Heart left ventricle (tissue), 16 donors: Measurements from ENCODE around the gene FBH1. TPM values are rescaled to one million over a fixed set of nuclear protein-coding genes. Genes with fewer than 3 reads are reported as not detected.

ENCODE experiments used
- ATAC-seq, 4 donors: fragments of 200-7000 bp; cut with Tn5 transposase; one replicate each; pipeline ENCODE4 v1.9.1; 2020 to 2022; ENCODE audit warnings: moderate library complexity in 4 of 4, mild to moderate bottlenecking in 3 of 4, moderate number of reproducible peaks in 1 of 4
- DNase-seq, 5 donors: peaks; one replicate each; pipeline ENCODE4 v3.0.0-alpha.2; 2020
- H3K27ac ChIP-seq, 12 donors: fragments of 200-600 bp; sonication (generic) in 4 of 12; one replicate each; pipeline versions ENCODE4 v1.5.0 to v1.8.0; 2016 to 2022; ENCODE audit warnings: mild to moderate bottlenecking in 2 of 12
- H3K27me3 ChIP-seq, 9 donors: fragments of 200-600 bp; sonication (generic) in 2 of 9; one replicate each; pipeline versions ENCODE4 v1.5.1 to v1.8.0; 2016 to 2022; ENCODE audit warnings: mild to moderate bottlenecking in 3 of 9
- H3K36me3 ChIP-seq, 9 donors: fragments of 200-600 bp; sonication (generic) in 2 of 9; one replicate each; pipeline versions ENCODE4 v1.5.0 to v1.8.0; 2018 to 2022; ENCODE audit warnings: mild to moderate bottlenecking in 2 of 9
- H3K4me1 ChIP-seq, 12 donors: fragments of 200-600 bp; sonication (generic) in 4 of 12; one replicate each; pipeline versions ENCODE4 v1.5.0 to v1.8.0; 2016 to 2022; ENCODE audit warnings: mild to moderate bottlenecking in 3 of 12
- H3K4me3 ChIP-seq, 12 donors: fragments of 200-600 bp; sonication (generic) in 4 of 12; one replicate each; pipeline versions ENCODE4 v1.5.0 to v1.8.0; 2017 to 2022; ENCODE audit warnings: mild to moderate bottlenecking in 9 of 12, moderate library complexity in 4 of 12
- H3K9me3 ChIP-seq, 12 donors: fragments of 200-600 bp; sonication (generic) in 4 of 12; one replicate each; pipeline versions ENCODE4 v1.5.0 to v1.8.0; 2016 to 2022; ENCODE audit warnings: mild to moderate bottlenecking in 1 of 12
- CTCF ChIP-seq, 12 donors: fragments of 200-600 bp; sonication (generic) in 4 of 12; IDR thresholded peaks; one replicate each; pipeline versions ENCODE4 v1.5.0 to v1.8.0; 2018 to 2022; ENCODE audit warnings: antibody characterized with exemption in 12 of 12, mild to moderate bottlenecking in 5 of 12
- POLR2A ChIP-seq, 2 donors: fragments of 450-650 bp; IDR thresholded peaks; one replicate each; pipeline ENCODE4 v1.6.1; 2017; ENCODE audit warnings: antibody characterized with exemption in 2 of 2, mild to moderate bottlenecking in 2 of 2, moderate library complexity in 2 of 2
- WGBS, 4 donors: extraction: QIAGEN DNeasy Blood & Tissue Kit in 2 of 4; methylation state at CpG; one replicate each; pipeline versions ENCODE4 v1.1.5 to v1.1.7; 2013 to 2018; 5-methylcytosine and 5-hydroxymethylcytosine counted together
- intact Hi-C, 10 donors: fragments of 100-400 bp; cut with DNase I; formaldehyde crosslinking; loops; one replicate each; pipeline versions ENCODE4 v1.11.1 to v1.14.2; 2022
- polyA plus RNA-seq, 2 donors: library from polyadenylated mRNA; stranded (reverse); fragments of 200-250 nt; gene quantifications; one replicate each; pipeline ENCODE4 v1.2.3, GENCODE V29; 2013
- total RNA-seq, 9 donors: library from RNA; depleted of rRNA in 2 of 9; stranded (reverse); fragments of >200 nt in 2 of 9; fragmentation: NEBNext Ultra II Directional in 3 of 9; extraction: Animal tissue kit (Norgen Biotek cat#: 25700) in 3 of 9; gene quantifications; one replicate each; pipeline versions ENCODE4 v1.1.0 to v1.2.4, GENCODE V29; 2016 to 2023
- donor health status: ischemic (EF 13 %, LVEDD 7.1; RV severe dilation, severe dysfunction).
- donor health status: healthy with polysubstance abuse.
- donor health status: DM: no; HTN: yes; CAD: no.
- donor health status: DM: no; HTN: no; CAD: no.
- donor health status: ischemic (EF 25% LVEDD 6.9; RV normal size, moderate dysfunction).
- donor health status: ischemic (EF 25% LVEDD 5.7; RV mildly dilated, moderate dysfunction).
- donor health status: healthy.
- donor health status: DM: yes; HTN: yes; CAD: no.
- donor health status: ischemic (EF 35%, LVEDD 5.7; RV mildly dilated, moderate dysfunction).
- donor health status: nonischemic (EF 11% LVEDD 7.7; RV severe dilation, severe dysfunction).
- donor health status: DM: yes; HTN: yes; CAD: no.
- donor health status: PGD.
- donor health status: ischemic (EF 29% LVEDD 5.4; RV normal size, mild dysfunction).
- donor health status: nonischemic (EF 23%, LVEDD 6.1; RV moderate dilation, normal function).

FBH1 gene
- total and polyA plus RNA-seq, 11 donors = 57.4 to 111 (median 83.5) TPM

- Histone ChIP-seq H3K4me3 (no peak overlapping the region), H3K9me3 (no peaks in the 10 kb centered on the region), H3K36me3 (no peaks in the 10 kb centered on the region), H3K27me3 (no peaks in the 10 kb centered on the region), H3K27ac (no peak overlapping the region), H3K4me1 (no peaks in the 10 kb centered on the region)
- ATAC-seq (no peak), DNase-seq (no peak)
- WGBS, 4 donors = 78 to 92% (median 86%) methylated on average over 18 of the region's 18 CpGs
- intact Hi-C loops = no loop called here
- TF ChIP-seq POLR2A (IDR thresholded peaks at IDR 0.05) (no peak), CTCF (IDR thresholded peaks at IDR 0.05) (no peak)
Observed at GRCh38 chr10:5855979-5856700, 33.9 kb upstream of the FBH1 start.

- intact Hi-C loops = no loop called here
- Histone ChIP-seq H3K27me3 (no peaks in the 10 kb centered on the region), H3K4me1 (no peaks in the 10 kb centered on the region), H3K27ac (no peak overlapping the region), H3K4me3 (no peak overlapping the region), H3K36me3 (peaks cover 0 to under 1% (median 0%) of the 10 kb centered on the region in 9 donors), H3K9me3 (no peaks in the 10 kb centered on the region)
- 63 to 72% (median 71%) methylated on average over 7 of the region's 7 CpGs for WGBS, 4 donors
- DNase-seq (no peak), ATAC-seq (no peak)
- TF ChIP-seq CTCF (IDR thresholded peaks at IDR 0.05) = no peak
- TF ChIP-seq POLR2A (IDR thresholded peaks at IDR 0.05) = no peak
Observed at GRCh38 chr10:5856701-5857004, 33.4 kb upstream of the FBH1 start.

- 84 to 95% (median 94%) methylated on average over 5 of the region's 5 CpGs for WGBS, 4 donors
- Histone ChIP-seq H3K27me3 (no peaks in the 10 kb centered on the region), H3K9me3 (no peaks in the 10 kb centered on the region), H3K36me3 (peaks cover 0 to 9% (median 0%) of the 10 kb centered on the region in 9 donors), H3K4me3 (no peak overlapping the region), H3K4me1 (no peaks in the 10 kb centered on the region), H3K27ac (no peak overlapping the region)
- ATAC-seq (no peak), DNase-seq (no peak)
- intact Hi-C loops = no loop called here
- TF ChIP-seq POLR2A (IDR thresholded peaks at IDR 0.05) (no peak), CTCF (IDR thresholded peaks at IDR 0.05) (no peak)
Observed at GRCh38 chr10:5858811-5859210, 31.2 kb upstream of the FBH1 start.

- 88 to 98% (median 91%) methylated on average over 7 of the region's 7 CpGs for WGBS, 4 donors
- TF ChIP-seq POLR2A (IDR thresholded peaks at IDR 0.05) (no peak), CTCF (IDR thresholded peaks at IDR 0.05) (no peak)
- H3K36me3 ChIP-seq = peaks cover 0 to 9% (median 0%) of the 10 kb centered on the region in 9 donors
- H3K27me3 ChIP-seq = no peaks in the 10 kb centered on the region
- DNase-seq = no peak
- no peaks in the 10 kb centered on the region for H3K9me3 ChIP-seq
- H3K4me1 ChIP-seq = no peaks in the 10 kb centered on the region
- intact Hi-C loops = no loop called here
- no peak overlapping the region for H3K4me3 ChIP-seq
- ATAC-seq = no peak
- H3K27ac ChIP-seq = no peak overlapping the region
Observed at GRCh38 chr10:5860066-5860465, 30.0 kb upstream of the FBH1 start.
